Fibroblast of the aortic adventitia (primary cell): Measurements from ENCODE around the gene DLGAP3. TPM values are rescaled to one million over a fixed set of nuclear protein-coding genes. Genes with fewer than 3 reads are reported as not detected.

Experiments
- DNase-seq: peaks from one replicate; pipeline ENCODE4 v3.0.0-alpha.2; 2010; ENCODE audit warnings: low read depth
- H3K4me3 ChIP-seq: 2 replicates; pipeline ENCODE4 v1.5.1; 2011; ENCODE audit warnings: low read depth, mild to moderate bottlenecking, control low read depth, low read length, moderate library complexity
- CTCF ChIP-seq: IDR thresholded peaks from 2 replicates; pipeline ENCODE4 v1.5.1; 2011; ENCODE audit warnings: mild to moderate bottlenecking, low read length, control low read depth, inconsistent platforms; ENCODE audit not compliant: insufficient read depth
- total RNA-seq: library from RNA; depleted of rRNA; stranded (reverse); fragments of >200 nt; gene quantifications from 2 replicates; pipeline ENCODE4 v1.2.3, GENCODE V29; 2012; ENCODE audit warnings: low replicate concordance

DLGAP3 gene
- total RNA-seq, 1 donor = not detected

DNA sequence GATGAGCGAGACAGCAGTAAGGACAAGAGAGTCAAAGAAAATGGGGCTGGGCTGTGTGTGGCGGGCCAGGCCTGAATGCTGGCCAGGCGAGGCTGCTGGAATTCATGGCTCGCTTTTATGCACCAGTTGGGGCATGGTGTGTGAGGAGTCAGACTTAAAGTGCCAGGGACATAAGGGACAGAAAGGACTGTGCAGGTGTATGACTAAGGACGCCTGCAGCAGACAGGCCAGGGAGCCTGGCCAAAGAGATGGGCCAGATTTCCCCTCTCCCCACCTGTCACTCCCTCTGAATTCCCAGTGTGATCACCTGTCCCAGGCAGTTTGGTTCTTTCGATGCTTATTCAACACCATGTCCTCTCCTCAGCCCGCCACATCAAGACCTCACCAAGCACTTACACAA, 53.0 kb downstream of the DLGAP3 start:
- no peak for DNase-seq
- TF ChIP-seq CTCF = no peak
- no peak overlapping the region for H3K4me3 ChIP-seq

DNA sequence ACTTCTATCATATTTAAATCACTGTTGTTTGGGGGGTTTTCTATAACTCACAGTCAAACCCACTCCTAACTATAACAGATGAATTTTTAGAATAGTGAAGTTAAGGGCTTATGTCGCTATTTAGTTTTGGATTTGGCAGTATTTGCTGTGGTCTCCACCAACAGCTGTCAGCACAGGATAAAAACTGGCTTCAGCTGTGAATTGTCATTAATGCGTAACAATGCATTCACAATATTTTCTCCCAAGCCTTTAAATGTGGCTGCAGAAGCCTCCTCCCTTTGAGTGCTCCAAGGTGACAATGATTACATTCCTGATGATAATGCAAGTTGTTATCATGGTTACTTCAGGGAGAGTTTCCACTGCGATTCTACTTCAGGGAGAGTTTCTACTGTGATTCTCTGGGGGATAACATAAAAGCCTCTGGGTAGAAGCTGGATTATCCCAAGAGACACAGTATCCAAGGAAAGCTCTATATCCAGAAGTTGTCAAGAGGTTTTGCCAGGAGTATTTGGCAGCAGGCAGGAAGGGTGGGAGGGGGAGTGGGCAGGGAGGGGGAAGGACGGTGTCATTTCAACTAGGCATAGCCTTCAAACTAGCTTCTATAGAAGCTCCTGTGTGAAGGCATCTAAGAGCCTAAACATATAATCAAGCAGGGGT, 55.0 kb downstream of the DLGAP3 start:
- H3K4me3 ChIP-seq = no peak overlapping the region
- no peak for TF ChIP-seq CTCF
- no peak for DNase-seq

- no peak overlapping the region for H3K4me3 ChIP-seq
- no peak for DNase-seq
- TF ChIP-seq CTCF = no peak
Observed at GRCh38 chr1:34872133-34872503, 57.3 kb downstream of the DLGAP3 start.

DNA sequence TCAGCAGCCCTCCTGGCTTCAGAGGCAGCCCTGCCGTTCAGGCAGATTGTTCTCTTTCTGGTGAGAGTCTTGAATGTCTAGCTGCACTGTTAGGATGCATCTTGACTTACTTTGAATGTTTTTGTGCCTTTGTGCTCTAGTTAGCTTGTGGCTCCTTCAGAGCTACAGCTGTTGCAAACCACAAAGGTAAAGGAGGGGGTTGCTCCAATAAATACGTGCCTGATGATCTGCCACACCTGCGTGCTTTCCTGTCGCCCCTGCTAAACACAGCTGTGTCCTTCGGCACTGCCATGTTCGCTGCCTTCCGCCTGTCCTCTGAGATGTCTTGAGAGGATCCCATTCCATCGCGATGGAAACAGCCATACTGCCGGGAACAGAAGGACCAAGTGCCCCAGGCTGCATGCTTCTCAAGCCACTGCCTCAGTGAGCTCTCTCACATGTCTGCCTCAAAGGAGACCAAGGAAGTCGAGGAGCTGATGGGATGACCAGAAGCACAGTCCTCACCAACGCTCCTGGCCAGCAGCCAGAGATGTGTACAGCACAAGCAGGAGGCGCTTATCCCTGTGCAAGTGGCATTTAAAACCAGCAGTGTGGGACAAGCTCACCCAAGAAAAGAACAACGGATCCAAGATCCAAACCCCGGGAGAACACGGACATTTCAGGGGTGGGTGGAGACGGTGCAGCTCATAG, 57.9 kb downstream of the DLGAP3 start:
- DNase-seq = no peak
- no peak for TF ChIP-seq CTCF
- no peak overlapping the region for H3K4me3 ChIP-seq

DNA sequence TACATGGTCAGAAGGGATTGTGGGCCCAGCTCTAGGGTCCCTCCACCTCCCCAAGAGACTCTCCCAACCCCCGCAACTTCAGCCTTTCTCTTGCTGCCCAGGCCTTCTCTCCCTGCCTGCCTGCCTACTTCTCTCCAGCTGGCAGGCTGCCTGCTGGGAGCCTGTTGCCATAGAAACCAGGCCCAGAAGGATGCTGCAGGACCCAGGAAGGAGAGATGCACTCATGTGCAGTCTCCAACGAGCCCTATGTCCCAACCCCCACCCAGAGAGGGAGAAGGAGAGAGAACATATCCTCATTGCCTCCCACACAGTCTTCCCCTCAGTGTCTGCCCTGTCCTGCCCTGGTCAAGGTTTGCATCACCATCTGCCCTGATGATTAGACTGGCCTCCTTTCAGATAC, 59.1 kb downstream of the DLGAP3 start:
- no peak for TF ChIP-seq CTCF
- no peak for DNase-seq

GRCh38 chr1:34869760-34870159, 59.7 kb downstream of the DLGAP3 start:
- no peak overlapping the region for H3K4me3 ChIP-seq
- TF ChIP-seq CTCF = no peak
- no peak for DNase-seq

More for the DNA sequence above, 59.1 kb downstream of the DLGAP3 start:
- H3K4me3 ChIP-seq = no peak overlapping the region
